ENCODE measurements around the gene VPS54. TPM values are rescaled to one million over a fixed set of nuclear protein-coding genes. Genes with fewer than 3 reads are reported as not detected.

The VPS54 gene
- polyA plus RNA-seq, 1 of the 3 experiments (the other 2 are of a cell fraction), result 5.3 TPM

DNA sequence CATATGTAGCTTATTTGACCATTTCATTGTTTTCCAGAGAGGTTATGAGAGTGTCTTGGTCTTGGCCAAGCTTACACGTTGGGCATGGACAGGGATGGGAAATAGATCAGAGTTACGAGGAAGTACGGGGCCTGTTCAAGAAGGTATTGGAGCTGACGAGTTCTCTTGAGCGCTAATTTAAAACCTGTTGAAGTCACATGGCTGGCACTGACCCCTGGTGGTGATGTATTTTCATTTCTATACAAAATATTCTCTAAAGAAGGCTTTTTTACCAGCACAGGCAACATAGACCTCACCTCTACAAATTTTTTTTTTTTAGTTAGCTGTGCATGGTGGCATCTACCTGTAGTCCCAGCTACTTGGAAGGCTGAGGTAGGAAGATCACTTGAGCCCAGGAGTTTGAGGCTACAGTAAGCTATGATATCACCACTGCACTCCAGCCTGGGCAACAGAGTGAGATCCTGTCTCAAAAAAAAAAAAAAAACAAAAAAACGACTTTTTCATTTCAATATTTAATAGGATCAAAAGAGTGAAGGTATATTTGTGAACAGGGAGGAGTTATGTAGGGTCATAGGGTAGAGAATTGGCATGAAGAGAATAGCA is 157.9 kb downstream of the VPS54 start:
- DNase-seq, result peak; percentile 47
- ChIA-PET CTCF (interaction anchor here (0.6 to 6.6 kb wide), 30 partner anchors 9 to 272 kb away, joined by 3 to 71 read pairs (median 5); partner anchors contain the start of genes MDH1 and UGP2), POLR2A (interaction anchor here (0.7 kb wide), 1 partner anchor 21 kb away, joined by 3 read pairs; no protein-coding TSS in a partner anchor)
- Histone ChIP-seq H3K4me3 (ENCODE audit: low read depth in 2 of 2, low read length in 1 of 2) (no peak overlapping the region), H3K79me2 (ENCODE audit: insufficient read depth) (peaks cover 25% of the 10 kb centered on the region; the same call in 1 of the 2 replicates), H3K4me1 (ENCODE audit: control insufficient read depth in 1 of 2, insufficient read depth in 2 of 2, low read depth in 1 of 2, low read length in 1 of 2) (no peaks in the 10 kb centered on the region; a peak in 2 of 4 replicates), H3K27ac (ENCODE audit: low read depth in 2 of 2, low read length in 1 of 2) (no peak overlapping the region), H3K4me2 (no peak overlapping the region), H3K36me3 (replicated peaks in 1 of 2; ENCODE audit: control insufficient read depth in 1 of 2, insufficient read depth in 2 of 2, low read length in 1 of 2) (peaks cover 53 to 77% of the 10 kb centered on the region in 2 experiments), H3K9me2 (no peaks in the 10 kb centered on the region), H3K9me3 (no peaks in the 10 kb centered on the region), H3K9ac (no peak overlapping the region), H3K27me3 (ENCODE audit: insufficient read depth) (no peaks in the 10 kb centered on the region), H4K20me1 (ENCODE audit: insufficient read depth) (no peaks in the 10 kb centered on the region), H3F3A (replicated peaks; ENCODE audit: insufficient read depth) (peaks cover 4% of the 10 kb centered on the region), H2AFZ (ENCODE audit: low read depth) (no peak overlapping the region)
- WGBS (ENCODE audit: low lambda C conversion rate), result 58% methylated on average over 6 of the region's 6 CpGs
- TF ChIP-seq GATA2 (CRISPR knock-in tag; IDR thresholded peaks at IDR 0.05) (no peak), SIN3A (IDR thresholded peaks at IDR 0.05; ENCODE audit: borderline replicate concordance, low read depth, low read length) (no peak), REST (IDR thresholded peaks at IDR 0.05; ENCODE audit: low read depth, low read length) (no peak), TAF1 (IDR thresholded peaks at IDR 0.05; ENCODE audit: borderline replicate concordance, low read depth, low read length) (no peak), MXI1 (IDR thresholded peaks at IDR 0.05; ENCODE audit: low read depth, low read length) (no peak), MAX (IDR thresholded peaks at IDR 0.05; ENCODE audit: low read depth) (peak; percentile 65), EZH2phosphoT487 (IDR thresholded peaks at IDR 0.05; ENCODE audit: borderline replicate concordance, low read depth) (no peak), IRF3 (IDR thresholded peaks at IDR 0.05; ENCODE audit: low read depth, low read length) (no peak), USF2 (IDR thresholded peaks at IDR 0.05; ENCODE audit: borderline replicate concordance, low read depth, low read length) (no peak), FOSL2 (IDR thresholded peaks at IDR 0.05; ENCODE audit: borderline replicate concordance, low read depth) (no peak), RAD21 (IDR thresholded peaks at IDR 0.05; ENCODE audit: low read length) (peak; percentile 87), SMC3 (IDR thresholded peaks at IDR 0.05; ENCODE audit: low read depth, low read length) (peak; percentile 76), RFX5 (IDR thresholded peaks at IDR 0.05; ENCODE audit: low read length) (no peak), NFIC (IDR thresholded peaks at IDR 0.05; ENCODE audit: borderline replicate concordance) (no peak), EP300 (IDR thresholded peaks at IDR 0.05; ENCODE audit: borderline replicate concordance in 1 of 2, low read depth in 1 of 2, low read length in 1 of 2) (no peak), YY1 (IDR thresholded peaks at IDR 0.05; ENCODE audit: low read depth) (no peak), ELF1 (IDR thresholded peaks at IDR 0.05) (no peak), FOXM1 (IDR thresholded peaks at IDR 0.05; ENCODE audit: low read depth) (no peak)
- TF ChIP-seq, protein P1, sequence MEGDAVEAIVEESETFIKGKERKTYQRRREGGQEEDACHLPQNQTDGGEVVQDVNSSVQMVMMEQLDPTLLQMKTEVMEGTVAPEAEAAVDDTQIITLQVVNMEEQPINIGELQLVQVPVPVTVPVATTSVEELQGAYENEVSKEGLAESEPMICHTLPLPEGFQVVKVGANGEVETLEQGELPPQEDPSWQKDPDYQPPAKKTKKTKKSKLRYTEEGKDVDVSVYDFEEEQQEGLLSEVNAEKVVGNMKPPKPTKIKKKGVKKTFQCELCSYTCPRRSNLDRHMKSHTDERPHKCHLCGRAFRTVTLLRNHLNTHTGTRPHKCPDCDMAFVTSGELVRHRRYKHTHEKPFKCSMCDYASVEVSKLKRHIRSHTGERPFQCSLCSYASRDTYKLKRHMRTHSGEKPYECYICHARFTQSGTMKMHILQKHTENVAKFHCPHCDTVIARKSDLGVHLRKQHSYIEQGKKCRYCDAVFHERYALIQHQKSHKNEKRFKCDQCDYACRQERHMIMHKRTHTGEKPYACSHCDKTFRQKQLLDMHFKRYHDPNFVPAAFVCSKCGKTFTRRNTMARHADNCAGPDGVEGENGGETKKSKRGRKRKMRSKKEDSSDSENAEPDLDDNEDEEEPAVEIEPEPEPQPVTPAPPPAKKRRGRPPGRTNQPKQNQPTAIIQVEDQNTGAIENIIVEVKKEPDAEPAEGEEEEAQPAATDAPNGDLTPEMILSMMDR (IDR thresholded peaks at IDR 0.05), result peak; percentile 73
